Body of pancreas (tissue), 4 donors: Measurements from ENCODE around the gene ATP5MC2. TPM values are rescaled to one million over a fixed set of nuclear protein-coding genes. Genes with fewer than 3 reads are reported as not detected.
"Not testable (repeated sequence)": the region's sequence is repeated elsewhere in the genome, so short reads cannot be mapped to it uniquely, and the experiment has no call there.

Source experiments
- ATAC-seq: fragments of 150-250 bp; one replicate; pipeline ENCODE4 v1.9.1; 2016
- DNase-seq, 4 donors: peaks; one replicate each; pipeline ENCODE4 v3.0.0-alpha.2; 2019
- H3K27ac ChIP-seq, 4 donors: fragments of 200-600 bp; sonication (generic); 1 replicate in 3 of 4; 2 replicates in 1 of 4; pipeline versions ENCODE4 v1.5.1 to v1.6.1; 2016 to 2019; ENCODE audit warnings: mild to moderate bottlenecking in 1 of 4, mixed read lengths in 1 of 4, moderate library complexity in 1 of 4
- H3K27me3 ChIP-seq, 2 donors: fragments of 200-600 bp; sonication (generic); one replicate each; pipeline ENCODE4 v1.6.0; 2016; ENCODE audit warnings: mild to moderate bottlenecking in 1 of 2
- H3K36me3 ChIP-seq, 2 donors: fragments of 200-600 bp; sonication (generic); replicated peaks in 1 of 2; 2 replicates each; pipeline ENCODE4 v1.5.1; 2016; ENCODE audit warnings: low read depth in 2 of 2; ENCODE audit not compliant: insufficient read depth in 1 of 2
- H3K4me1 ChIP-seq: fragments of 200-600 bp; sonication (generic); one replicate; pipeline ENCODE4 v1.6.0; 2016
- H3K4me3 ChIP-seq, 2 donors: fragments of 200-600 bp; sonication (generic); 1 replicate in 1 of 2; 2 replicates in 1 of 2; pipeline ENCODE4 v1.5.1; 2016 to 2019
- H3K9me3 ChIP-seq, 3 donors: fragments of 200-600 bp; sonication (generic); 1 replicate in 2 of 3; 2 replicates in 1 of 3; pipeline ENCODE4 v1.5.1; 2016
- POLR2A ChIP-seq, 3 donors: fragments of 450-650 bp; IDR thresholded peaks; one replicate each; pipeline ENCODE4 v1.6.1; 2016; ENCODE audit warnings: antibody characterized with exemption in 3 of 3, mild to moderate bottlenecking in 2 of 3
- WGBS, 2 donors: methylation state at CpG; one replicate each; pipeline ENCODE4 v1.1.5; 2017; 5-methylcytosine and 5-hydroxymethylcytosine counted together
- intact Hi-C: fragments of 100-400 bp; cut with DNase I; formaldehyde crosslinking; loops from one replicate; pipeline ENCODE4 v1.15.1; 2023
- total RNA-seq, 2 donors: library from RNA; depleted of rRNA; stranded (reverse); fragments of >200 nt; gene quantifications; one replicate each; pipeline ENCODE4 v1.1.0, GENCODE V29; 2016
- TF ChIP-seq, protein P1 (sequence below), 7 experiments: fragments of 450-650 bp in 4 of 7; fragments of 200-600 bp in 3 of 7; sonication (generic) in 3 of 7; IDR thresholded peaks; one replicate each; pipeline ENCODE4 v1.5.1; 2016 to 2019; ENCODE audit warnings: antibody characterized with exemption in 7 of 7

Gene ATP5MC2
- total RNA-seq, 2 donors from 2014 or later: 94.3 to 143 TPM

DNA sequence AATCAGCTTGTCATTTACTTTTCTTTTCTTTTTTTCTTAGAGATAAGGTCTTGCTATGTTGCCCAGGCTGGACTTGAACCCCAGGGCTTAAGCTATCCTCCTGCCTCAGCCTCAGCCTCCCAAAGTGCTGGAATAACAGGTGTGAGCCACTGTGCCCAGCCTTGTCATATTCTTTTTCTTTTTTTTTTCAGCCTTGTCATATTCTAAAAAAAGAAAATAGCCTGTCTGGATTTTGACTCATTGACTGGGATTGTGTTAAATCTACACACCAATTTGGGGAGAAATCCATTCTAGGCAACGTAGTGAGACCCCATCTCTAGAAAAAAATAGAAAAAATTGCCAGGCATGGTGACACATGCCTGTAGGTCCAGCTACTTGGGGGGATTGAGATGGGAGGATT lies 24.1 kb downstream of the ATP5MC2 start:
- no peak for ATAC-seq
- TF ChIP-seq, protein P1, sequence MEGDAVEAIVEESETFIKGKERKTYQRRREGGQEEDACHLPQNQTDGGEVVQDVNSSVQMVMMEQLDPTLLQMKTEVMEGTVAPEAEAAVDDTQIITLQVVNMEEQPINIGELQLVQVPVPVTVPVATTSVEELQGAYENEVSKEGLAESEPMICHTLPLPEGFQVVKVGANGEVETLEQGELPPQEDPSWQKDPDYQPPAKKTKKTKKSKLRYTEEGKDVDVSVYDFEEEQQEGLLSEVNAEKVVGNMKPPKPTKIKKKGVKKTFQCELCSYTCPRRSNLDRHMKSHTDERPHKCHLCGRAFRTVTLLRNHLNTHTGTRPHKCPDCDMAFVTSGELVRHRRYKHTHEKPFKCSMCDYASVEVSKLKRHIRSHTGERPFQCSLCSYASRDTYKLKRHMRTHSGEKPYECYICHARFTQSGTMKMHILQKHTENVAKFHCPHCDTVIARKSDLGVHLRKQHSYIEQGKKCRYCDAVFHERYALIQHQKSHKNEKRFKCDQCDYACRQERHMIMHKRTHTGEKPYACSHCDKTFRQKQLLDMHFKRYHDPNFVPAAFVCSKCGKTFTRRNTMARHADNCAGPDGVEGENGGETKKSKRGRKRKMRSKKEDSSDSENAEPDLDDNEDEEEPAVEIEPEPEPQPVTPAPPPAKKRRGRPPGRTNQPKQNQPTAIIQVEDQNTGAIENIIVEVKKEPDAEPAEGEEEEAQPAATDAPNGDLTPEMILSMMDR (IDR thresholded peaks at IDR 0.05): no peak
- TF ChIP-seq POLR2A (IDR thresholded peaks at IDR 0.05): no peak
- intact Hi-C loops: no loop called here

DNA sequence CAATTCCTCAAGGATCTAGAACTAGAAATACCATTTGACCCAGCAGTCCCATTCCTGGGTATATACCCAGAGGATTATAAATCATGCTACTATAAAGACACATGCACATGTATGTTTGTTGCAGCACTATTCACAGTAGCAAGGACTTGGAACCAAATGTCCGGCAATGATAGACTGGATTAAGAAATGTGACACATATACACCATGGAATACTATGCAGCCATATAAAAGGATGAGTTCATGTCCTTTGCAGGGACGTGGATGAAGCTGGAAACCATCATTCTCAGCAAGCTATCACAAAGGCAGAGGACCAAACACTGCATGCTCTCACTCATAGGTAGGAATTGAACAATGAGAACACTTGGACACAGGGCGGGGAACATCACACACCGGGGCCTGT lies 29.6 kb downstream of the ATP5MC2 start:
- H3K36me3 ChIP-seq, H3K4me3 ChIP-seq, H3K27ac ChIP-seq, intact Hi-C loops, DNase-seq, ATAC-seq, H3K9me3 ChIP-seq, H3K27me3 ChIP-seq: not testable (repeated sequence)
- 73 to 75% methylated on average over 4 of the region's 4 CpGs for WGBS, 2 donors
- peaks cover 12% of the 10 kb centered on the region for H3K4me1 ChIP-seq

More for the DNA sequence above, 24.1 kb downstream of the ATP5MC2 start:
- no peaks in the 10 kb centered on the region for H3K27me3 ChIP-seq
- DNase-seq: no peak
- peaks cover 20% of the 10 kb centered on the region for H3K4me1 ChIP-seq
- H3K9me3 ChIP-seq: no peaks in the 10 kb centered on the region
- no peak overlapping the region for H3K27ac ChIP-seq
- WGBS, 2 donors: 78 to 89% methylated on average over 1 of the region's 1 CpG
- H3K36me3 ChIP-seq: no peaks in the 10 kb centered on the region
- H3K4me3 ChIP-seq: no peak overlapping the region

DNA sequence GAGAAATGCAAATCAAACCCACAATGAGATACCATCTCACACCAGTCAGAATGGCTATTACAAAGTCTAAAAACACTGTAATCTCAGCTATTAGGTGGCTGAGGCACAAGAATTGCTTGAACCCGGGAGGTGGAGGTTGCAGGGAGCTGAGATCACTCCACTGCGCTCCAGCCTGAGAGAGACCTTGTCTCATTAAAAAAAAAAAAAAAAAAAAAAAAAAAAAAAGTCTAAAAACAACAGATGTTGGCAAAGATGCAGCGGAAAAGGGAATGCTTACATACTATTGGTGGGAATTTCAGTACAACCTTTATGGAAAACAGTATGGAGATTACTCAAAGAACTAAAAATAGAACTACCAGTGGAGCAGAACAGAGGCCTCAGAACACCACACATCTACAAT lies 30.7 kb downstream of the ATP5MC2 start:
- ATAC-seq: no peak
- Histone ChIP-seq H3K9me3 (no peaks in the 10 kb centered on the region), H3K4me1 (peaks cover 12% of the 10 kb centered on the region), H3K4me3 (no peak overlapping the region), H3K27me3 (no peaks in the 10 kb centered on the region), H3K36me3 (no peaks in the 10 kb centered on the region), H3K27ac (no peak overlapping the region)
- TF ChIP-seq, protein P1 (IDR thresholded peaks at IDR 0.05): no peak
- TF ChIP-seq POLR2A (IDR thresholded peaks at IDR 0.05): no peak
- 72 to 80% methylated on average over 3 of the region's 3 CpGs for WGBS, 2 donors
- intact Hi-C loops: no loop called here
- DNase-seq: no peak

DNA sequence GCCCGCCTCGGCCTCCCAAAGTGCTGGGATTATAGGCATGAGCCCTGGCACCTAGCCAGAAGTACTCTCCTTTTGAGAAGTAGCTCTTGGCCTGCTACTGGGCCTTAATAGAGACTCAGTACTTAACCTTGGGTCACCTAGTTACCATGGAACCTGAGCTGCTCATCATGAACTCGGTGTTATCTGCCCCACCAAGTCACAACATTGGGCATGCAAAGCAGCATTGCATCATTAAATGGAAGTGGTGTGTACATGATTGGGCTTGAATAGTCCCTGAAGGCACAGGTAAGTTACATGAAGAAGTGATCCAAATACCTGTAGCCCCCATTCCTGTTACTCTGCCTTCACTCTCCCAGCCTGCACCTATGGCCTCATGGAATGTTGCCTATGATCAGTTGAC lies 31.8 kb downstream of the ATP5MC2 start:
- no peaks in the 10 kb centered on the region for H3K9me3 ChIP-seq
- DNase-seq (no peak), ATAC-seq (no peak)
- H3K27me3 ChIP-seq: no peaks in the 10 kb centered on the region
- H3K4me3 ChIP-seq: no peak overlapping the region
- H3K27ac ChIP-seq: no peak overlapping the region
- TF ChIP-seq, protein P1 (IDR thresholded peaks at IDR 0.05): no peak
- TF ChIP-seq POLR2A (IDR thresholded peaks at IDR 0.05): no peak
- WGBS, 2 donors: 86 to 97% methylated on average over 2 to 3 of the region's 3 CpGs
- intact Hi-C loops: no loop called here
- peaks cover 7% of the 10 kb centered on the region for H3K4me1 ChIP-seq
- H3K36me3 ChIP-seq: no peaks in the 10 kb centered on the region

DNA sequence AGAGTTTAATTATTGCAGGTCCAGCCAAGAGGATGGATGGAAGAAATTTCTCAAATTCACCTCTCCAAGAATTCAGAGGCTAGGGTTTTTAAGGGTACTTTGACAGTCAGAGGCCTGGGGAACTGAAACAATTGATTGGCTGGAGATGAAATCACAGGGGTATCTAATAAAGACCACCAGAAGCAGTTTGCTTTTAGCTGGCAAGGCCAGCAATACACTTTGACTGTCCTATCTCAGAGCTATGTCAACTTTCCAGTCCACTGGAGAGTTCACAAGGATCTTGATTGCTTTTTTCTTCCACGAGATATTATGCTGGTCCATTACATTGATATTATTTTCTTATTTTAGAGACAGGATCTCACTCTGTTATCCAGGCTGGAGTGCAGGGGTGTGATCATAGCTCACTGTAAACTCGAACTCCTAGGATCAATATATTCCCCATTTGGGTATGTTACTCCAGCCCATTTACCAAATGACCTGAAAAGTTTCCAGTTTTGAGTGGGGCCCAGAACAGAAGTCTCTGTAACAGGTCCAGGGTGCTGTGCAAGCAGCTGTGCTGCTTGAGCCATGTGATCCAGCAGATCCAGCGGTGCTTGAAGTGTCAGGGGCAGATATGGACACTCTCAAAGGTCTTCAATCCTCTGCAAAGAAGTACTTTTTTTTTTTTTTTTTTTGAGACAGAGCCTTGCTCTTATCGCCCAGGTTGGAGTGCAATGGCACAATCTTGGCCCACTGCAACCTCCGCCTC lies 32.5 kb downstream of the ATP5MC2 start:
- 59 to 70% methylated on average over 5 of the region's 5 CpGs for WGBS, 2 donors
- no peaks in the 10 kb centered on the region for H3K4me1 ChIP-seq
- DNase-seq (no peak), ATAC-seq (no peak)
- intact Hi-C loops: no loop called here
- H3K9me3 ChIP-seq: no peaks in the 10 kb centered on the region
- no peaks in the 10 kb centered on the region for H3K27me3 ChIP-seq
- H3K4me3 ChIP-seq: no peak overlapping the region
- TF ChIP-seq, protein P1 (IDR thresholded peaks at IDR 0.05): no peak
- no peak for TF ChIP-seq POLR2A (IDR thresholded peaks at IDR 0.05)
- no peaks in the 10 kb centered on the region for H3K36me3 ChIP-seq
- no peak overlapping the region for H3K27ac ChIP-seq
